ENCODE data around the gene COPE.

DNA sequence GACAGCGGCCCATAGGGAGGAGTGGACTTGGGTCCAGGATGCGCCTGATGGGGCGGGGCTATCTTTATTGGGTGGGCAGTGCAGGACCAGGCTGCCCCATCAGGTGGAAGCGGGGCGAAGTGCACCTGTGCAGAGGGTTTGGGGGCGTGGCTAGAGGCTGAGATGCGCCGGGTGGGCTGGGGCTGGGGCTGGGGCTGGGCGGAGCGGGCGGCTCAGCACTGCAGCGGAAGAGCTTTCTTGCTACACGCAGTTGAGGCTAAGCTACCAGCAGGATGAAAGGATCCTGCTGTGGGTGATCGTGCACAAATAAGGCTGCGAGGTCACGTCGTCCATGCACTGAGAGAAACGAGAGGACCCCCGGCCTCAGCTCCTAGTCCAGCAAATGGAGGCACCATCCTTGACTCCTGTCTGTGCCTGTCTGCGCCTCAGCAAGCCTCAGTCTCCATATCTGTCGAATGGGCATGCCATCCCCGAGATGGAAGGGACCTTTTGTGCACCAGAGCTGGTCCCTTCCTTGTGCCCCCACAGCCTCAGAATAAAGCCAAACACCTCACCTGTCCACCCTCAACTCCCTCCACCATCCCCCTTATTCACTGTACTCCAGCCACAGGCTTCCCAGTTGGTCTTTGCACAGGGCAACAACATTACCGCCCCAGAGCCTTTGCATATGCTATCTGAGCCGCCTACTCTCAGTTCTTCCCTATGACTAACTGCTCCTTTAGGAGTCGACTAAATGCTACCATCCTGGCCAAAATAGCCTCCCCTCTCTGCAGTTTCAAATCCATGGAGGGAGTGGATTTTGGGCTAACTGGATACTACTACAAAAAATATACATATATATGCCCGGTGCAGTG lies 42.8 kb upstream of the COPE start:
- TF ChIP-seq CTCF (conservative IDR thresholded peaks at IDR 0.05; ENCODE audit: low read depth, low read length) (no peak), EZH2 (IDR thresholded peaks at IDR 0.05; ENCODE audit: low read length, unreplicated experiment) (no peak)

Measured in PC-3 (cell line).